Transverse colon (tissue), 4 donors: Measurements from ENCODE around the gene PCCA. TPM values are rescaled to one million over a fixed set of nuclear protein-coding genes. Genes with fewer than 3 reads are reported as not detected.

Source experiments
- DNase-seq: peaks from one replicate; pipeline ENCODE4 v3.0.0-alpha.2; 2019
- H3K27ac ChIP-seq, 4 donors: fragments of 200-600 bp; sonication (generic); 2 replicates each; pipeline ENCODE4 v1.5.1; 2016 to 2018; ENCODE audit warnings: inconsistent platforms in 4 of 4
- H3K27me3 ChIP-seq: fragments of 200-600 bp; sonication (generic); 2 replicates; pipeline ENCODE4 v1.5.1; 2017; ENCODE audit warnings: inconsistent platforms
- H3K36me3 ChIP-seq, 4 donors: fragments of 200-600 bp; sonication (generic); 2 replicates each; pipeline ENCODE4 v1.5.1; 2017 to 2019; ENCODE audit warnings: inconsistent platforms in 4 of 4
- H3K4me1 ChIP-seq, 4 donors: fragments of 200-600 bp; sonication (generic); 2 replicates each; pipeline ENCODE4 v1.5.1; 2017 to 2020; ENCODE audit warnings: inconsistent platforms in 4 of 4
- H3K4me3 ChIP-seq, 4 donors: fragments of 200-600 bp; sonication (generic); 1 replicate in 1 of 4; 2 replicates in 3 of 4; pipeline versions ENCODE4 v1.5.1 to v1.6.1; 2017 to 2019; ENCODE audit warnings: inconsistent platforms in 4 of 4
- H3K9me3 ChIP-seq, 2 donors: fragments of 200-600 bp; sonication (generic); 2 replicates each; pipeline ENCODE4 v1.5.1; 2017 to 2019; ENCODE audit warnings: inconsistent platforms in 2 of 2
- EP300 ChIP-seq: sonication (generic); formaldehyde crosslinking; IDR thresholded peaks from one replicate; pipeline ENCODE4 v1.6.1; 2017; ENCODE audit warnings: antibody characterized with exemption, low read depth
- POLR2A ChIP-seq: fragments of 450-650 bp; IDR thresholded peaks from one replicate; pipeline ENCODE4 v1.6.1; 2016; ENCODE audit warnings: antibody characterized with exemption, mild to moderate bottlenecking, moderate library complexity
- POLR2AphosphoS5 ChIP-seq, 3 donors: sonication (generic); formaldehyde crosslinking; IDR thresholded peaks; one replicate each; pipeline ENCODE4 v1.6.1; 2016; ENCODE audit warnings: antibody characterized with exemption in 3 of 3
- WGBS, 2 donors: methylation state at CpG; one replicate each; pipeline ENCODE4 v1.1.5; 2018; ENCODE audit warnings: low coverage in 1 of 2; 5-methylcytosine and 5-hydroxymethylcytosine counted together
- in situ Hi-C, 4 donors: fragments of 200-750 bp; cut with MboI; loops; one replicate each; pipeline versions ENCODE4 v1.15.0 to v1.15.1; 2017; ENCODE audit warnings: low sequenced_read_pairs in 3 of 4, low pct_ligation_motif_present in 1 of 4, low pct_unique_long_range_greater_than_20kb in 1 of 4
- intact Hi-C: fragments of 100-400 bp; cut with DNase I; formaldehyde crosslinking; loops from one replicate; pipeline ENCODE4 v1.15.1; 2023; ENCODE audit warnings: low total_unique reads
- total RNA-seq, 4 donors: library from RNA; depleted of rRNA; stranded (reverse); fragments of >200 nt; gene quantifications; one replicate each; pipeline ENCODE4 v1.1.0, GENCODE V29; 2016
- TF ChIP-seq, protein P1 (sequence below), 5 experiments: fragments of 200-600 bp in 3 of 5; fragments of 450-650 bp in 2 of 5; sonication (generic) in 3 of 5; IDR thresholded peaks; 1 replicate in 2 of 5; 2 replicates in 3 of 5; pipeline ENCODE4 v1.5.1; 2016 to 2017; ENCODE audit warnings: antibody characterized with exemption in 5 of 5, inconsistent platforms in 3 of 5, mild to moderate bottlenecking in 2 of 5, moderate library complexity in 1 of 5

The PCCA gene
- total RNA-seq, 4 donors from 2014 or later, result 13.1 to 87.8 (median 74.6) TPM

- Histone ChIP-seq H3K4me3 (no peak overlapping the region), H3K36me3 (no peaks in the 10 kb centered on the region), H3K27ac (no peak overlapping the region), H3K27me3 (no peaks in the 10 kb centered on the region), H3K4me1 (no peaks in the 10 kb centered on the region), H3K9me3 (no peaks in the 10 kb centered on the region)
- DNase-seq, result no peak
- in situ Hi-C loops, result no loop called here
- no peak for TF ChIP-seq EP300
- TF ChIP-seq POLR2AphosphoS5 (IDR thresholded peaks at IDR 0.05), result no peak
- TF ChIP-seq, protein P1, sequence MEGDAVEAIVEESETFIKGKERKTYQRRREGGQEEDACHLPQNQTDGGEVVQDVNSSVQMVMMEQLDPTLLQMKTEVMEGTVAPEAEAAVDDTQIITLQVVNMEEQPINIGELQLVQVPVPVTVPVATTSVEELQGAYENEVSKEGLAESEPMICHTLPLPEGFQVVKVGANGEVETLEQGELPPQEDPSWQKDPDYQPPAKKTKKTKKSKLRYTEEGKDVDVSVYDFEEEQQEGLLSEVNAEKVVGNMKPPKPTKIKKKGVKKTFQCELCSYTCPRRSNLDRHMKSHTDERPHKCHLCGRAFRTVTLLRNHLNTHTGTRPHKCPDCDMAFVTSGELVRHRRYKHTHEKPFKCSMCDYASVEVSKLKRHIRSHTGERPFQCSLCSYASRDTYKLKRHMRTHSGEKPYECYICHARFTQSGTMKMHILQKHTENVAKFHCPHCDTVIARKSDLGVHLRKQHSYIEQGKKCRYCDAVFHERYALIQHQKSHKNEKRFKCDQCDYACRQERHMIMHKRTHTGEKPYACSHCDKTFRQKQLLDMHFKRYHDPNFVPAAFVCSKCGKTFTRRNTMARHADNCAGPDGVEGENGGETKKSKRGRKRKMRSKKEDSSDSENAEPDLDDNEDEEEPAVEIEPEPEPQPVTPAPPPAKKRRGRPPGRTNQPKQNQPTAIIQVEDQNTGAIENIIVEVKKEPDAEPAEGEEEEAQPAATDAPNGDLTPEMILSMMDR (IDR thresholded peaks at IDR 0.05), result no peak
- no peak for TF ChIP-seq POLR2A
- 75 to 91% methylated on average over 5 of the region's 5 CpGs for WGBS, 2 donors
- intact Hi-C loops, result no loop called here
Observed at GRCh38 chr13:100470866-100471505, 382.1 kb downstream of the PCCA start.

- Histone ChIP-seq H3K4me1 (no peaks in the 10 kb centered on the region), H3K27me3 (no peaks in the 10 kb centered on the region), H3K27ac (no peak overlapping the region), H3K4me3 (no peak overlapping the region), H3K9me3 (no peaks in the 10 kb centered on the region), H3K36me3 (no peaks in the 10 kb centered on the region)
- intact Hi-C loops (no loop called here), in situ Hi-C loops (no loop called here)
- DNase-seq, result no peak
- WGBS, 2 donors, result 90 to 98% methylated on average over 5 to 10 of the region's 10 CpGs
- TF ChIP-seq EP300 (no peak), POLR2AphosphoS5 (IDR thresholded peaks at IDR 0.05) (no peak), POLR2A (no peak)
- TF ChIP-seq, protein P1 (IDR thresholded peaks at IDR 0.05), result no peak
Observed at GRCh38 chr13:100473087-100473486, 384.2 kb downstream of the PCCA start.

DNA sequence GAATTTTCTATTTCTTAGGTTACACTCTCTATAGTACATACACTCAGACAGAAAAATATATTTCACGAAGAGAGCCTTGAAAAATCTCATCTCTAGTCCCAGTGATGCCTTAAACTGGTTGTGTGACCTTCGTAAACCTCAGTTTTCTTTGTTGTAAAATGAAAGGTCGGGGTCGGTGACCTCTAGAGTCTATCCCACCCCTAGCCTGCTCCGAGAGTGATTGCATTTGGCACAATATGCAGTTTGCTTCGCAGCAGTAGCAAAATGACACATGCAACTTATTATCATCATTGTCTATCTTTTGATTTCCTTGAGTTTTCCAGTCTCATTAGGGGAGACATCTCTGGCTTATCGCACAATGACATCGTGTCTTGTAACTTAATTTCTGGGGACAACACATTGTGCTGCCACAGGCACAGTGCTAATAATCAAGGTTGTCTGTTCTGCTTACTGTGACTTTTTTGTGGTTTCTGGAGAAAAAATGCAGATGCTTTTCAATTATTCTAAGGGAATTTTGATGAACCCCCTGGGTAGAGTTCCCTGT is 384.7 kb downstream of the PCCA start:
- no peaks in the 10 kb centered on the region for H3K9me3 ChIP-seq
- no peak for DNase-seq
- intact Hi-C loops (no loop called here), in situ Hi-C loops (no loop called here)
- 90 to 96% methylated on average over 7 to 8 of the region's 8 CpGs for WGBS, 2 donors
- H3K4me1 ChIP-seq, result no peaks in the 10 kb centered on the region
- TF ChIP-seq POLR2AphosphoS5 (IDR thresholded peaks at IDR 0.05) (no peak), POLR2A (no peak), EP300 (no peak)
- TF ChIP-seq, protein P1 (IDR thresholded peaks at IDR 0.05), result no peak
- H3K4me3 ChIP-seq, result no peak overlapping the region
- no peak overlapping the region for H3K27ac ChIP-seq
- no peaks in the 10 kb centered on the region for H3K36me3 ChIP-seq
- H3K27me3 ChIP-seq, result no peaks in the 10 kb centered on the region

- no peaks in the 10 kb centered on the region for H3K27me3 ChIP-seq
- DNase-seq, result no peak
- in situ Hi-C loops, result no loop called here
- no peaks in the 10 kb centered on the region for H3K9me3 ChIP-seq
- H3K4me1 ChIP-seq, result no peaks in the 10 kb centered on the region
- H3K36me3 ChIP-seq, result no peaks in the 10 kb centered on the region
- H3K4me3 ChIP-seq, result no peak overlapping the region
- no peak for TF ChIP-seq POLR2AphosphoS5 (IDR thresholded peaks at IDR 0.05)
- no peak for TF ChIP-seq EP300
- TF ChIP-seq, protein P1 (IDR thresholded peaks at IDR 0.05), result no peak
- TF ChIP-seq POLR2A, result no peak
- H3K27ac ChIP-seq, result no peak overlapping the region
- WGBS, 2 donors, result 61 to 64% methylated on average over 5 of the region's 5 CpGs
- intact Hi-C loops, result no loop called here
Observed at GRCh38 chr13:100476963-100477362, 388.1 kb downstream of the PCCA start.
